ENCODE measurements around the gene PYGM.
"Not testable (repeated sequence)": the region's sequence is repeated elsewhere in the genome, so short reads cannot be mapped to it uniquely, and the experiment has no call there.

PYGM gene

DNA sequence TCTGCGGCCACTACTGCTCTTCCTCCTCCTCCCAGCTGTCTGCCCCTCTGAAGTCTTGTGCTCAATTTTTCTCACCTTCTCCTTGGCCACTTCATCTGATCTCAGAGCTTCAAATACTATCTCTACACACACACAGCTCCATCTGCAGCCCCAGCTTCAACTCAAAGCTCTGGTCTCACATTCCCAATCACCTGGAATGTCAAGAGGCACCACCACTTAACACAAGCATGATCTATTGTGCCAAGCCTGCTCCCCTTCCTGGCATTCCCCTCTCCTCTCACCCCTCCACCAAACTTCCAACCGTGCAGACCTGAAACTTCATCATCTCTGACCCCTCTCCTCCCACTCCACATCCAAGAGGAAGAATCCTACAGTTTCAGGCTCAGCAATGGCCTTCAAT lies 54.3 kb downstream of the PYGM start:
- Histone ChIP-seq H3K36me3 (ENCODE audit: control insufficient read depth in 1 of 2, insufficient read depth in 2 of 2, low read length in 2 of 2) (no peaks in the 10 kb centered on the region), H4K12ac (ENCODE audit: low read depth, low read length) (no peak overlapping the region), H3K9me3 (ENCODE audit: insufficient read depth, low read depth, low read length) (no peaks in the 10 kb centered on the region), H2AFZ (ENCODE audit: insufficient read depth, low read length, poor library complexity) (no peak overlapping the region), H3K27me3 (ENCODE audit: insufficient read depth, low read length) (peaks cover 2% of the 10 kb centered on the region), H3K9ac (ENCODE audit: low read length) (no peak overlapping the region), H2BK120ac (ENCODE audit: insufficient read depth, low read length, poor library complexity) (no peak overlapping the region), H3K4me3 (ENCODE audit: low read depth, low read length) (no peak overlapping the region), H3K4ac (ENCODE audit: low read depth, low read length) (no peak overlapping the region), H3K18ac (ENCODE audit: low read length) (no peak overlapping the region), H2BK5ac (ENCODE audit: low read depth, low read length, poor library complexity) (no peak overlapping the region), H3K79me1 (ENCODE audit: low read length) (no peaks in the 10 kb centered on the region), H3K79me2 (ENCODE audit: control insufficient read depth, insufficient read depth, low read length, poor library complexity) (no peaks in the 10 kb centered on the region), H3K4me2 (ENCODE audit: low read length) (no peak overlapping the region), H3K23ac (ENCODE audit: low read length) (no peak overlapping the region), H2BK12ac (ENCODE audit: low read length) (no peak overlapping the region), H2AK5ac (ENCODE audit: low read length) (no peak overlapping the region), H4K91ac (ENCODE audit: low read depth, low read length) (no peak overlapping the region), H3K27ac (ENCODE audit: low read depth, low read length) (no peak overlapping the region), H4K8ac (ENCODE audit: low read depth, low read length) (no peak overlapping the region), H3K4me1 (ENCODE audit: control insufficient read depth in 1 of 2, insufficient read depth in 2 of 2, low read length in 2 of 2) (no peaks in the 10 kb centered on the region), H3K14ac (ENCODE audit: low read length) (no peak overlapping the region)
- WGBS (ENCODE audit: extremely low coverage, insufficient coverage, insufficient read length) = no CpG with 5 or more reads among the region's 2 CpGs
- no peak for DNase-seq

DNA sequence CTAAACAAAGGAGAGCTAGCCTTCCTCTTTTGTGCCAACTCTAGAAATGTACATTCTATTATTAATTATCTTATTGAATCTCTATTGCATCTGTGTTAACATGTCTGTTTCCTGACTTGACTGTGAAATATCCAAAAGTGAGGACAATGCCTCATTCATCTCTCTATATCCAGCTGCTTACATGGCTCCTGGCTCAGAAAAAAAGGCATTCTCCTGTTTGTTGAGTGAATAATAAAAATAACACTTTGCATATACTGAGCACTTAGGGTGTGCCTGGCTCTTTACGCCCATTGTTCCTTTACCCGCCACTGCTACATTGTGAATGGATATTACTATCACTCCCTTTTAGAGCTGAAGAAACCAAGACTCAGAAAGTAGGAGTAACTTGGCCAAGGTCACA lies 56.7 kb downstream of the PYGM start:
- Histone ChIP-seq H3K23ac (ENCODE audit: low read length) (no peak overlapping the region), H4K91ac (ENCODE audit: low read depth, low read length) (no peak overlapping the region), H3K4ac (ENCODE audit: low read depth, low read length) (no peak overlapping the region), H3K27ac (ENCODE audit: low read depth, low read length) (no peak overlapping the region), H4K12ac (ENCODE audit: low read depth, low read length) (no peak overlapping the region), H2BK120ac (ENCODE audit: insufficient read depth, low read length, poor library complexity) (no peak overlapping the region), H3K4me3 (ENCODE audit: low read depth, low read length) (no peak overlapping the region), H2BK12ac (ENCODE audit: low read length) (no peak overlapping the region), H4K8ac (ENCODE audit: low read depth, low read length) (no peak overlapping the region), H3K27me3 (ENCODE audit: insufficient read depth, low read length) (peaks cover 3% of the 10 kb centered on the region), H3K9ac (ENCODE audit: low read length) (no peak overlapping the region), H2AK5ac (ENCODE audit: low read length) (no peak overlapping the region), H3K4me2 (ENCODE audit: low read length) (no peak overlapping the region), H3K9me3 (ENCODE audit: insufficient read depth, low read depth, low read length) (no peaks in the 10 kb centered on the region), H2AFZ (ENCODE audit: insufficient read depth, low read length, poor library complexity) (no peak overlapping the region), H3K4me1 (ENCODE audit: control insufficient read depth in 1 of 2, insufficient read depth in 2 of 2, low read length in 2 of 2) (no peaks in the 10 kb centered on the region), H3K36me3 (ENCODE audit: control insufficient read depth in 1 of 2, insufficient read depth in 2 of 2, low read length in 2 of 2) (no peaks in the 10 kb centered on the region), H3K18ac (ENCODE audit: low read length) (no peak overlapping the region), H3K79me2 (ENCODE audit: control insufficient read depth, insufficient read depth, low read length, poor library complexity) (no peaks in the 10 kb centered on the region), H2BK5ac (ENCODE audit: low read depth, low read length, poor library complexity) (no peak overlapping the region), H3K79me1 (ENCODE audit: low read length) (no peaks in the 10 kb centered on the region), H3K14ac (ENCODE audit: low read length) (no peak overlapping the region)
- no peak for DNase-seq
- WGBS (ENCODE audit: extremely low coverage, insufficient coverage, insufficient read length) = no CpG with 5 or more reads among the region's 2 CpGs

DNA sequence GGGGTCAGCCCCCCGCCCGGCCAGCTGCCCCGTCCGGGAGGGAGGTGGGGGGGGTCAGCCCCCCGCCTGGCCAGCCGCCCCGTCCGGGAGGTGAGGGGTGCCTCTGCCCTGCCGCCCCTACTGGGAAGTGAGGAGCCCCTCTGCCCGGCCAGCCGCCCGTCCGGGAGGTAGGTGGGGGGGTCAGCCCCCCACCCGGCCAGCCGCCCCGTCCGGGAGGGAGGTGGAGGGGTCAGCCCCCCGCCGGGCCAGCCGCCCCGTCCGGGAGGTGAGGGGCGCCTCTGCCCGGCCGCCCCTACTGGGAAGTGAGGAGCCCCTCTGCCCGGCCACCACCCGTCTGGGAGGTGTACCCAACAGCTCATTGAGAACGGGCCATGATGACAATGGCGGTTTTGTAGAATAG lies 57.8 kb downstream of the PYGM start:
- H2BK5ac ChIP-seq (ENCODE audit: low read depth, low read length, poor library complexity); H3K4me2 ChIP-seq (ENCODE audit: low read length); H3K4ac ChIP-seq (ENCODE audit: low read depth, low read length); H2BK120ac ChIP-seq (ENCODE audit: insufficient read depth, low read length, poor library complexity); H3K14ac ChIP-seq (ENCODE audit: low read length); H3K9me3 ChIP-seq (ENCODE audit: insufficient read depth, low read depth, low read length); H3K18ac ChIP-seq (ENCODE audit: low read length); H3K4me1 ChIP-seq (ENCODE audit: control insufficient read depth in 1 of 2, insufficient read depth in 2 of 2, low read length in 2 of 2); DNase-seq; H3K27me3 ChIP-seq (ENCODE audit: insufficient read depth, low read length); H4K8ac ChIP-seq (ENCODE audit: low read depth, low read length); H2BK12ac ChIP-seq (ENCODE audit: low read length); H3K27ac ChIP-seq (ENCODE audit: low read depth, low read length); H3K9ac ChIP-seq (ENCODE audit: low read length); H3K79me1 ChIP-seq (ENCODE audit: low read length); H4K91ac ChIP-seq (ENCODE audit: low read depth, low read length); H3K23ac ChIP-seq (ENCODE audit: low read length); H2AK5ac ChIP-seq (ENCODE audit: low read length); H4K12ac ChIP-seq (ENCODE audit: low read depth, low read length); H3K4me3 ChIP-seq (ENCODE audit: low read depth, low read length); H2AFZ ChIP-seq (ENCODE audit: insufficient read depth, low read length, poor library complexity); H3K36me3 ChIP-seq (ENCODE audit: control insufficient read depth in 1 of 2, insufficient read depth in 2 of 2, low read length in 2 of 2); H3K79me2 ChIP-seq (ENCODE audit: control insufficient read depth, insufficient read depth, low read length, poor library complexity): not testable (repeated sequence)
- no CpG with 5 or more reads among the region's 29 CpGs for WGBS (ENCODE audit: extremely low coverage, insufficient coverage, insufficient read length)

DNA sequence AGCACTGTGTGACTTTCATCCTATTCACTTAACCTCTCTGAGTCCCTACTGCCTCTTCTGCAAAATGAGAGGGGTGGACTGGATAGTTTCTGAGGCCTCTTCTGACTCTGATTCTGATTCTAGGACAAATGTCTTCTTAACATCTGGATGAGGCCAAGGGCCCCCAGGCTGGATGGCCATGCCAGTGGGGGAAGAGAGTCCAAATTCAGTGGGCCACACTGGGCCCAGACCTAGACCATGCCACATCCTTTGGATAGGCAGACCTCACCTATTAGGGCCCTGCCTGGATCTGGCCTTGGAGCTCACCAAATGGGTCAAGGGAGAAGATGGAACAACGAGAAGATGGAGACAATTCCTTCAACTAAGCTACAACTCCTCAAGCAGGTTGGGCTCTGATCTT lies 61.3 kb downstream of the PYGM start:
- Histone ChIP-seq H2AK5ac (ENCODE audit: low read length) (no peak overlapping the region), H3K79me2 (ENCODE audit: control insufficient read depth, insufficient read depth, low read length, poor library complexity) (no peaks in the 10 kb centered on the region), H3K4me3 (ENCODE audit: low read depth, low read length) (no peak overlapping the region), H3K4ac (ENCODE audit: low read depth, low read length) (no peak overlapping the region), H3K4me1 (ENCODE audit: control insufficient read depth in 1 of 2, insufficient read depth in 2 of 2, low read length in 2 of 2) (no peaks in the 10 kb centered on the region), H2BK12ac (ENCODE audit: low read length) (no peak overlapping the region), H4K12ac (ENCODE audit: low read depth, low read length) (no peak overlapping the region), H3K36me3 (ENCODE audit: control insufficient read depth in 1 of 2, insufficient read depth in 2 of 2, low read length in 2 of 2) (no peaks in the 10 kb centered on the region), H2BK120ac (ENCODE audit: insufficient read depth, low read length, poor library complexity) (no peak overlapping the region), H3K9ac (ENCODE audit: low read length) (no peak overlapping the region), H3K79me1 (ENCODE audit: low read length) (no peaks in the 10 kb centered on the region), H4K91ac (ENCODE audit: low read depth, low read length) (no peak overlapping the region), H3K23ac (ENCODE audit: low read length) (no peak overlapping the region), H3K18ac (ENCODE audit: low read length) (no peak overlapping the region), H3K27me3 (ENCODE audit: insufficient read depth, low read length) (peaks cover 3% of the 10 kb centered on the region), H4K8ac (ENCODE audit: low read depth, low read length) (no peak overlapping the region), H2BK5ac (ENCODE audit: low read depth, low read length, poor library complexity) (no peak overlapping the region), H3K9me3 (ENCODE audit: insufficient read depth, low read depth, low read length) (no peaks in the 10 kb centered on the region), H2AFZ (ENCODE audit: insufficient read depth, low read length, poor library complexity) (no peak overlapping the region), H3K27ac (ENCODE audit: low read depth, low read length) (no peak overlapping the region), H3K4me2 (ENCODE audit: low read length) (no peak overlapping the region), H3K14ac (ENCODE audit: low read length) (no peak overlapping the region)
- no peak for DNase-seq
- no CpG with 5 or more reads among the region's 1 CpG for WGBS (ENCODE audit: extremely low coverage, insufficient coverage, insufficient read length)

Measured in trophoblast cell (in vitro differentiated cells and primary cell).